Lower lobe of right lung (tissue), 2 donors: Measurements from ENCODE around the gene MKKS. TPM values are rescaled to one million over a fixed set of nuclear protein-coding genes. Genes with fewer than 3 reads are reported as not detected.

ENCODE experiments used
- ATAC-seq, 2 donors: fragments of 200-7000 bp; cut with Tn5 transposase; one replicate each; pipeline ENCODE4 v1.9.1; 2020 to 2022; ENCODE audit warnings: mild to moderate bottlenecking in 2 of 2, moderate library complexity in 2 of 2
- DNase-seq: peaks from one replicate; pipeline ENCODE4 v3.0.0-alpha.2; 2020
- H3K27ac ChIP-seq: fragments of 200-600 bp; one replicate; pipeline ENCODE4 v1.8.0; 2022
- H3K27me3 ChIP-seq: fragments of 200-600 bp; one replicate; pipeline ENCODE4 v1.8.0; 2022; ENCODE audit warnings: low read depth
- H3K36me3 ChIP-seq: fragments of 200-600 bp; one replicate; pipeline ENCODE4 v1.8.0; 2022; ENCODE audit warnings: mild to moderate bottlenecking
- H3K4me1 ChIP-seq: fragments of 200-600 bp; one replicate; pipeline ENCODE4 v1.8.0; 2022
- H3K4me3 ChIP-seq: fragments of 200-600 bp; one replicate; pipeline ENCODE4 v1.8.0; 2022; ENCODE audit warnings: mild to moderate bottlenecking
- H3K9me3 ChIP-seq: fragments of 200-600 bp; one replicate; pipeline ENCODE4 v1.8.0; 2022
- CTCF ChIP-seq: fragments of 200-600 bp; IDR thresholded peaks from one replicate; pipeline ENCODE4 v1.8.0; 2022; ENCODE audit warnings: antibody characterized with exemption, mild to moderate bottlenecking
- intact Hi-C: fragments of 100-400 bp; cut with DNase I; formaldehyde crosslinking; loops from one replicate; pipeline ENCODE4 v1.11.0; 2022
- total RNA-seq: library from RNA; stranded (reverse); fragmentation: NEBNext Ultra II Directional; extraction: Animal tissue kit (Norgen Biotek cat#: 25700); gene quantifications from one replicate; pipeline ENCODE4 v1.2.1, GENCODE V29; 2021
- donor health status: DM: no; HTN: yes; CAD: no; lungs with severe emphysema.

MKKS gene
- total RNA-seq, 1 donor from 2014 or later = 16.8 TPM

DNA sequence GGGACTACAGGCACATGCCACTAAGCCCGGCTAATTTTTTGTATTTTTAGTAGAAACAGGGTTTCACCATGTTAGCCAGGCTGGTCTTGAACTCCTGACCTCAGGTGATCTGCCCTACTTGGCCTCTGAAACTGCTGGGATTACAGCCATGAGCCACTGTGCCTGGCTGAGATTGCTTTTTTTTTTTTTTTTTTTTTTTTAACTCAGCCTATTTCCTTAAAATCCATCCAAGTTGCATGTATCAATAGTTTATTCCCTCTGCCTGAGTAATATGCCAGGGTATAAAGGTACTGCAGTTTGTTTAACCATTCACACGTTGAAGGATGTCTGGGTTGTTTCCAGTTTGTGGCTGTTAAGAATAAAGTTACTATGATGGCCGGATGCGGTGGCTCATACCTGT is 11.7 kb upstream of the MKKS start:
- no peak for TF ChIP-seq CTCF
- Histone ChIP-seq H3K4me1 (no peaks in the 10 kb centered on the region), H3K4me3 (no peak overlapping the region), H3K9me3 (no peaks in the 10 kb centered on the region), H3K27ac (no peak overlapping the region), H3K27me3 (no peaks in the 10 kb centered on the region), H3K36me3 (no peaks in the 10 kb centered on the region)
- ATAC-seq (no peak), DNase-seq (no peak)
- intact Hi-C loops = no loop called here

GRCh38 chr20:10443936-10444335 is 9.9 kb upstream of the MKKS start:
- TF ChIP-seq CTCF = no peak
- ATAC-seq (no peak), DNase-seq (no peak)
- H3K27ac ChIP-seq = no peak overlapping the region
- no peaks in the 10 kb centered on the region for H3K4me1 ChIP-seq
- H3K9me3 ChIP-seq = no peaks in the 10 kb centered on the region
- no peaks in the 10 kb centered on the region for H3K36me3 ChIP-seq
- no peaks in the 10 kb centered on the region for H3K27me3 ChIP-seq
- no peak overlapping the region for H3K4me3 ChIP-seq
- intact Hi-C loops = no loop called here

GRCh38 chr20:10438217-10438616 is 4.2 kb upstream of the MKKS start:
- DNase-seq = no peak
- intact Hi-C loops = no loop called here
- Histone ChIP-seq H3K27me3 (no peaks in the 10 kb centered on the region), H3K36me3 (no peaks in the 10 kb centered on the region), H3K4me1 (peaks cover 10% of the 10 kb centered on the region), H3K4me3 (no peak overlapping the region), H3K9me3 (no peaks in the 10 kb centered on the region), H3K27ac (no peak overlapping the region)
- no peak for TF ChIP-seq CTCF
- ATAC-seq = no peak

GRCh38 chr20:10436053-10436699 is 2.2 kb upstream of the MKKS start:
- Histone ChIP-seq H3K27me3 (no peaks in the 10 kb centered on the region), H3K9me3 (no peaks in the 10 kb centered on the region), H3K36me3 (no peaks in the 10 kb centered on the region), H3K4me1 (peaks cover 31% of the 10 kb centered on the region), H3K27ac (no peak overlapping the region), H3K4me3 (peak overlapping the region; percentile 97)
- ATAC-seq (no peak), DNase-seq (no peak)
- intact Hi-C loops = no loop called here
- no peak for TF ChIP-seq CTCF

- no peaks in the 10 kb centered on the region for H3K9me3 ChIP-seq
- H3K4me1 ChIP-seq = peaks cover 33% of the 10 kb centered on the region
- H3K4me3 ChIP-seq = peak within 1 kb of the TSS; percentile 97
- no peaks in the 10 kb centered on the region for H3K27me3 ChIP-seq
- H3K36me3 ChIP-seq = no peaks in the 10 kb centered on the region
- TF ChIP-seq CTCF = no peak
- peak; percentile 90 to 91 for ATAC-seq
- intact Hi-C loops = no loop called here
- H3K27ac ChIP-seq = peak within 1 kb of the TSS; percentile 94
- peak; percentile 93 for DNase-seq
Measured at GRCh38 chr20:10434832-10435812, 1.1 kb upstream of the MKKS start, which contains the start of gene SLX4IP. TSS of gene SLX4IP (plus strand) at chr20:10435305. CDS start at chr20:10458205, 22,900 bp downstream.
